ENCODE data around the gene LRP3. TPM values are rescaled to one million over a fixed set of nuclear protein-coding genes. Genes with fewer than 3 reads are reported as not detected.

The LRP3 gene
- total RNA-seq, 1 experiment from 2014 or later, result 29.0 TPM

- TF ChIP-seq EGR1 (IDR thresholded peaks at IDR 0.05; ENCODE audit: low read depth) (no peak), YY1 (IDR thresholded peaks at IDR 0.05; ENCODE audit: extremely low read depth, insufficient replicate concordance, low read depth, low read length) (no peak), ELF1 (IDR thresholded peaks at IDR 0.05; ENCODE audit: borderline replicate concordance, low read depth) (no peak), POLR2A (IDR thresholded peaks at IDR 0.05; ENCODE audit: borderline replicate concordance, extremely low read depth, insufficient read depth, insufficient read length) (no peak), POLR2AphosphoS5 (IDR thresholded peaks at IDR 0.05; ENCODE audit: low read depth, low read length) (no peak), SP1 (IDR thresholded peaks at IDR 0.05; ENCODE audit: low read depth) (no peak), CBX3 (IDR thresholded peaks at IDR 0.05; ENCODE audit: low read depth) (no peak), ZFX (IDR thresholded peaks at IDR 0.05) (no peak), EZH2phosphoT487 (IDR thresholded peaks at IDR 0.05; ENCODE audit: borderline replicate concordance) (no peak), SRF (IDR thresholded peaks at IDR 0.05; ENCODE audit: low read depth) (no peak), FOSL1 (IDR thresholded peaks at IDR 0.05; ENCODE audit: low read depth) (no peak), RAD21 (IDR thresholded peaks at IDR 0.05; ENCODE audit: low read depth) (no peak), EZH2 (IDR thresholded peaks at IDR 0.05) (no peak), ZNF274 (IDR thresholded peaks at IDR 0.05; ENCODE audit: low read depth, low read length) (no peak), TCF7L2 (IDR thresholded peaks at IDR 0.05; ENCODE audit: borderline replicate concordance, extremely low read depth, insufficient read depth, insufficient read length) (no peak)
- TF ChIP-seq, protein P1, sequence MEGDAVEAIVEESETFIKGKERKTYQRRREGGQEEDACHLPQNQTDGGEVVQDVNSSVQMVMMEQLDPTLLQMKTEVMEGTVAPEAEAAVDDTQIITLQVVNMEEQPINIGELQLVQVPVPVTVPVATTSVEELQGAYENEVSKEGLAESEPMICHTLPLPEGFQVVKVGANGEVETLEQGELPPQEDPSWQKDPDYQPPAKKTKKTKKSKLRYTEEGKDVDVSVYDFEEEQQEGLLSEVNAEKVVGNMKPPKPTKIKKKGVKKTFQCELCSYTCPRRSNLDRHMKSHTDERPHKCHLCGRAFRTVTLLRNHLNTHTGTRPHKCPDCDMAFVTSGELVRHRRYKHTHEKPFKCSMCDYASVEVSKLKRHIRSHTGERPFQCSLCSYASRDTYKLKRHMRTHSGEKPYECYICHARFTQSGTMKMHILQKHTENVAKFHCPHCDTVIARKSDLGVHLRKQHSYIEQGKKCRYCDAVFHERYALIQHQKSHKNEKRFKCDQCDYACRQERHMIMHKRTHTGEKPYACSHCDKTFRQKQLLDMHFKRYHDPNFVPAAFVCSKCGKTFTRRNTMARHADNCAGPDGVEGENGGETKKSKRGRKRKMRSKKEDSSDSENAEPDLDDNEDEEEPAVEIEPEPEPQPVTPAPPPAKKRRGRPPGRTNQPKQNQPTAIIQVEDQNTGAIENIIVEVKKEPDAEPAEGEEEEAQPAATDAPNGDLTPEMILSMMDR (IDR thresholded peaks at IDR 0.05 in 2 of 3, conservative IDR thresholded peaks at IDR 0.05 in 1 of 3; ENCODE audit: borderline replicate concordance in 1 of 3, insufficient read depth in 1 of 3, low read depth in 2 of 3, low read length in 2 of 3), result no peak
- Histone ChIP-seq H3K79me2 (ENCODE audit: insufficient read depth, low read length) (no peaks in the 10 kb centered on the region), H3K27me3 (ENCODE audit: insufficient read depth, low read length) (no peaks in the 10 kb centered on the region), H3K9ac (ENCODE audit: low read length) (no peak overlapping the region), H3K9me2 (ENCODE audit: insufficient read depth) (no peaks in the 10 kb centered on the region), H4K20me1 (ENCODE audit: insufficient read depth) (no peaks in the 10 kb centered on the region), H3K27ac (ENCODE audit: low read depth, low read length) (no peak overlapping the region), H3K4me2 (ENCODE audit: low read length) (no peak overlapping the region), H3K9me3 (ENCODE audit: control insufficient read depth in 1 of 2, insufficient read depth in 1 of 2, low read depth in 1 of 2, low read length in 2 of 2) (peaks cover 3 to 5% of the 10 kb centered on the region in 2 experiments; a peak in 2 of 4 replicates), H2AFZ (ENCODE audit: low read depth, low read length, poor library complexity, severe bottlenecking) (no peak overlapping the region), H3K4me1 (ENCODE audit: control insufficient read depth in 1 of 2, insufficient read depth in 2 of 2, low read length in 2 of 2) (peaks cover 0 to 14% of the 10 kb centered on the region in 2 experiments; a peak in 2 of 4 replicates), H3K4me3 (replicated peaks in 1 of 2; ENCODE audit: low read depth in 1 of 2, low read length in 2 of 2) (no peak overlapping the region), H3K36me3 (ENCODE audit: control insufficient read depth in 1 of 2, insufficient read depth in 2 of 2, low read length in 2 of 2) (no peaks in the 10 kb centered on the region)
- DNase-seq (ENCODE audit: low read depth, low spot score) (no peak), ATAC-seq (no peak)
- ChIA-PET RAD21 (ENCODE audit: low non-redundant PET in 1 of 2, low total read pairs in 2 of 2, uncharacterized antibody in 2 of 2, unreplicated experiment in 2 of 2) (no interaction called here), CTCF (interaction anchor here (0.6 to 1.2 kb wide), 3 partner anchors 166 to 575 kb away, joined by 3 to 5 read pairs (median 4); no protein-coding TSS in a partner anchor), POLR2A (no interaction called here)
- BruUV-seq (replicated peaks), result no TSS peak
- intact Hi-C loops (cut with micrococcal nuclease), result no loop called here
Measured at GRCh38 chr19:33240181-33240771, 46.1 kb downstream of the LRP3 start.

Measured in HCT116 (cell line).